Activated T-helper 17 cell treated with anti-CD3 and anti-CD28 coated beads, Interleukin-2, amount 50 U/mL, for 72 hours (primary cell): ENCODE data around the gene SNCB. TPM values are rescaled to one million over a fixed set of nuclear protein-coding genes. Genes with fewer than 3 reads are reported as not detected.

Source experiments
- ATAC-seq: fragments of 150-1000 bp; cut with Tn5 transposase; replicated peaks from 2 replicates; pipeline ENCODE4 v1.10.0; 2021; ENCODE audit warnings: mild to moderate bottlenecking, moderate library complexity
- H3K27ac Mint-ChIP-seq: one replicate; pipeline ENCODE4 v1.8.0; 2022; ENCODE audit warnings: mixed read lengths
- H3K27me3 Mint-ChIP-seq: one replicate; pipeline ENCODE4 v1.8.0; 2022; ENCODE audit warnings: mixed read lengths
- H3K36me3 Mint-ChIP-seq: one replicate; pipeline ENCODE4 v1.8.0; 2022; ENCODE audit warnings: low read depth, mild to moderate bottlenecking, mixed read lengths
- H3K4me1 Mint-ChIP-seq: one replicate; pipeline ENCODE4 v1.8.0; 2022; ENCODE audit warnings: mixed read lengths
- H3K4me3 Mint-ChIP-seq: one replicate; pipeline ENCODE4 v1.8.0; 2022; ENCODE audit warnings: mild to moderate bottlenecking, mixed read lengths
- H3K9me3 Mint-ChIP-seq: one replicate; pipeline ENCODE4 v1.8.0; 2022; ENCODE audit warnings: mixed read lengths
- total RNA-seq, 2 donors: library from RNA; stranded (reverse); gene quantifications; one replicate each; pipeline ENCODE4 v1.2.3, GENCODE V29; 2022

The SNCB gene
- total RNA-seq, 2 donors from 2014 or later, result not detected

DNA sequence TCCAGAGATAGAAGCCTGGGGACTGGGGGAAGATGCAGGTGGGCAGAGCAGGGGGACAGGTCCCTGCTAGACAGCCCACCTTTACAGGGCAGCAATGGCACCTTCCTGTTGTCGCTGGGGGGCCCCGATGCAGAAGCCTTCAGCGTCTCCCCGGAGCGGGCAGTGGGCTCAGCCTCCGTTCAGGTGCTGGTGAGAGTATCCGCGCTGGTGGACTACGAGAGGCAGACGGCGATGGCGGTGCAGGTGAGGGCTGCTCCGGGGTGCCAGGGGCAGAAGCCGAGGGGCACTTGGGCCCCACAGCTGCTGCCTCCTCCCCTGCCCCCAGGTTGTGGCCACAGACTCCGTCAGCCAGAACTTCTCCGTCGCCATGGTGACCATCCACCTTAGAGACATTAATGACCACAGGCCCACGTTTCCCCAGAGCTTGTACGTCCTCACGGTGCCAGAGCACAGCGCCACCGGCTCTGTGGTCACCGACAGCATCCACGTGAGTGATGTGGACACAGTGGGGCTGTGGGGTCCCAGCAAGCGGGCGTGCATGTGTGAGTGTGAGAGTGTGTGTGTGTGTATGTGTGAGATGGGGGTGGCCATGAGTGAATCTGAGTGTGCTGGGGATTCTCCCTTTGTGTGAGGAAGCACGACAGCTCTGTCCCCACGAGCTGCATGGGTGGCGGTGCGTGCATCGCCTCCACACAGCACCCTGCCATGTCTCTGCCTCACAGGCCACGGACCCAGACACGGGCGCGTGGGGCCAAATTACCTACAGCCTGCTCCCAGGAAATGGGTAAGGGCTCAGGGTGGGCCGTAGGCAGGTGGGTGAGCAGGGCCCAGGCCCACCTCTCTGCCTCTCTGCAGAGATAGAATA lies 52.8 kb downstream of the SNCB start:
- H3K4me1 Mint-ChIP-seq, result no peaks in the 10 kb centered on the region
- no peak overlapping the region for H3K4me3 Mint-ChIP-seq
- no peaks in the 10 kb centered on the region for H3K27me3 Mint-ChIP-seq
- no peaks in the 10 kb centered on the region for H3K9me3 Mint-ChIP-seq
- ATAC-seq, result no peak
- H3K27ac Mint-ChIP-seq, result no peak overlapping the region
- no peaks in the 10 kb centered on the region for H3K36me3 Mint-ChIP-seq

DNA sequence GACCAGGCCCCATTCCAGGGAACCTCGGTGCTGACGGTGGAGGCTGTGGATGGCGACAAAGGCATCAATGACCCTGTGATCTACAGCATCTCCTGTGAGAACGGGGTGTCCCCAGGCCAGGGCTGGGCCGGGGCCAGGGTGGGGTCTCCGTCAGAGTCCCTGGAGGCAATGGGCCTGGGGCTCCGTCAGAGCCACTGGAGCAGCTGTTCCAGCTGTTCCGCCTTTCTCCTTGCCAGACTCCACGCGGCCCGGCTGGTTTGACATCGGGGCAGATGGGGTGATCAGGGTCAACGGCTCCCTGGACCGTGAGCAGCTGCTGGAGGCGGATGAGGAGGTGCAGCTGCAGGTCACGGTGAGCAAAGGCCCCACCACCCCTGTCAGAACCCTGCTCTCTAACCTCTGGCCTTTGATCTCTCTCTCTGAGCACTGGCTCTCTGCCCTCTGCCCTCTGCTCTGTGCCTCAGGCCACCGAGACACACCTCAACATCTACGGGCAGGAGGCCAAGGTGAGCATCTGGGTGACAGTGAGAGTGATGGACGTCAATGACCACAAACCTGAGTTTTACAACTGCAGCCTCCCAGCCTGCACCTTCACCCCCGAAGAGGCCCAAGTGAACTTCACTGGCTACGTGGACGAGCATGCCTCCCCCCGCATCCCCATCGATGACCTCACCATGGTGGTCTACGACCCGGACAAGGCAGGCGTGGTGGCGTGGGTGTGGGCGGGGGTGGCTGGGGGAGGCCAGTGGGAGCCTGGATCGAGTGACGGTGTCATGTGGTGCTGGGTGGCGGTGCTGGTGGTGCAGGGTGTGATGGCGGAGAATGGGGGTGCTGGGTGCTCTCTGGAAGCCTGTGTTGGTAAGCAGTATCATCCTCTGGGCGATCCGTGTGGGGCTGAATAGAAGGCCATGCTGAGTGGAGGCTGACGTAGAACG lies 54.6 kb downstream of the SNCB start:
- Mint-ChIP-seq H3K27me3 (peaks cover 3% of the 10 kb centered on the region), H3K9me3 (no peaks in the 10 kb centered on the region), H3K4me1 (no peaks in the 10 kb centered on the region), H3K4me3 (no peak overlapping the region), H3K36me3 (no peaks in the 10 kb centered on the region), H3K27ac (no peak overlapping the region)
- ATAC-seq, result no peak

DNA sequence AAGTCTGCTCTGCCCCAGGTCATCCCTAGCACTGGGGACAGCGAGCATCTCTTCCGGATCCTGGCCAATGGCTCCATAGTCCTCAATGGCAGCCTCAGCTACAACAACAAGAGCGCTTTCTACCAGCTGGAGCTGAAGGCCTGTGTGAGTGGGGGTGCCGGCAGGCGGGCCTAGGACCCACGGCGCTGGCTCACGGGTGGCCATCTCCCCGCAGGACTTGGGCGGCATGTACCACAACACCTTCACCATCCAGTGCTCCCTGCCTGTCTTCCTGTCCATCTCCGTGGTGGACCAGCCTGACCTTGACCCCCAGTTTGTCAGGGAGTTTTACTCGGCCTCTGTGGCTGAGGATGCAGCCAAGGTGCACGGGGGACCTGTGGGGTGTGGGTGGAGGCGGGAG lies 55.3 kb downstream of the SNCB start:
- Mint-ChIP-seq H3K9me3 (no peaks in the 10 kb centered on the region), H3K36me3 (no peaks in the 10 kb centered on the region), H3K4me3 (no peak overlapping the region), H3K27ac (no peak overlapping the region), H3K27me3 (peaks cover 3% of the 10 kb centered on the region), H3K4me1 (no peaks in the 10 kb centered on the region)
- ATAC-seq, result no peak

DNA sequence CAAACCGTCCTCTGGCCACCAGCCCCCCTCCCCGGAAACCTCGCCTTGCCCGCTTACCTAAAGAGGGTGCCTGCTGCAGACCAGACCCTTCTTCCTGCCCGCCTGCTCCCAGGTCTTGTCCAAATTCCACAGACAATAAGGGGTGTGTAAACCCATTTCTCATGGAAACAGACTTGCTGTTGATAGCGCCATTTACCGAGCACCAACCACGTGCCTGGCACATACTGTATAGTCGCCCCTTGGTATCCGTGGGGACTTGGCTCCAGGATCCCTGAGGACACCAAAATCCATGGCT lies 56.1 kb downstream of the SNCB start:
- Mint-ChIP-seq H3K36me3 (no peaks in the 10 kb centered on the region), H3K4me1 (no peaks in the 10 kb centered on the region), H3K27ac (no peak overlapping the region), H3K27me3 (peaks cover 3% of the 10 kb centered on the region), H3K9me3 (no peaks in the 10 kb centered on the region), H3K4me3 (no peak overlapping the region)
- no peak for ATAC-seq

DNA sequence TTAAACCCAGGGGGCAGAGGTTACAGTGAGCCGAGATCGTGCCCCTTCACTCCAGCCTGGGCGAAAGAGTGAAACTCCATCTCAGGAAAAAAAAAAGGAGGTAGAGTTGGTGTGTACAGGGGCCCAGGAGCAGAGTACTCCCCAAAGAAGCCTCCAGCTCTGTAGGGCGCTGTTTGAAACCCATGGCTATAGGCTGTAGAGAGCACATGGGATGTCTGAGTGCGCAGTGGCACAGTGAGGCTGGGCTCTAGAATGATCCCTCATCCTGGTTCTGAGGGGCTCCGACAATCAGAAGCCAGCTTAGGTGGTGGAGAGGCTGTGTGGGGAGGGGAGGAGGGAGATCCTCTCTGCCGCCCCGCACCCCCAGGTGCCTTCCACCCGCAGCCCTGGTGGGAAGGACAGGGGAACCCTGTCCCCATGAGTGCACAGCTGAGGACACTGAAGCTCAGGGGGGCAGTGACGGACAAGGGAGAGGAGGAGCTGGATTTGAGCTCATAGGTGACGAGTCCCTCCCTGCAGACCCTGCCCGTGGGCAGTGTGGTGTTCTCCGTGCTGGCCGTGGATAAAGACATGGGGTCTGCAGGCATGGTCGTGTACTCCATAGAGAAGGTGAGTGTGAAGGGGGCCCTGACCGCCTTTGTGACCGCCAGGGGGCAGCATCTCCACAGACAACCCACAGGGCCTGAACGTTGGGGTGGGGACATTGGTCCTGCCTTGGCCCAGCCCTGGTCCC lies 56.6 kb downstream of the SNCB start:
- Mint-ChIP-seq H3K4me3 (no peak overlapping the region), H3K9me3 (no peaks in the 10 kb centered on the region), H3K36me3 (no peaks in the 10 kb centered on the region), H3K4me1 (no peaks in the 10 kb centered on the region), H3K27ac (no peak overlapping the region), H3K27me3 (peaks cover 3% of the 10 kb centered on the region)
- peak; percentile 96 for ATAC-seq

Other genes starting within 250 kb of the SNCB start
- gene NOP16, start 241.9 kb downstream of the SNCB start, total RNA-seq, result 10 to 100 TPM; 37.6 to 99.0 TPM
- 100 to 1,000 TPM; 114 to 120 TPM for gene HIGD2A, start 241.8 kb downstream of the SNCB start, total RNA-seq
- gene CLTB, start 214.0 kb downstream of the SNCB start, total RNA-seq, result 10 to 100 TPM; 22.9 to 56.9 TPM
- gene FAF2, start 182.1 kb downstream of the SNCB start, total RNA-seq, result 10 to 100 TPM; 41.1 to 41.3 TPM
- 10 to 100 TPM; 85.3 to 88.1 TPM for gene RNF44, start 93.1 kb downstream of the SNCB start, total RNA-seq
- under 1 TPM; 0.50 to 0.69 TPM for gene CDHR2, start 81.2 kb downstream of the SNCB start, total RNA-seq
- 1 to 10 TPM; 4.8 to 8.9 TPM for gene GPRIN1, start 20.4 kb downstream of the SNCB start, total RNA-seq
- not detected for gene EIF4E1B, start 141 bp upstream of the SNCB start, total RNA-seq
- 10 to 100 TPM; 26.7 to 53.0 TPM for gene TSPAN17, start 16.9 kb upstream of the SNCB start, total RNA-seq
- not detected for gene UNC5A, start 180.0 kb upstream of the SNCB start, total RNA-seq